HepG2 (cell line): ENCODE data around the gene SLC29A1. TPM values are rescaled to one million over a fixed set of nuclear protein-coding genes. Genes with fewer than 3 reads are reported as not detected.

Source experiments
- CEBPG ChIP-seq: IDR thresholded peaks from 2 replicates; pipeline ENCODE4 v1.6.1; 2016
- ETV6 ChIP-seq: sonication (generic); formaldehyde crosslinking; conservative IDR thresholded peaks from 2 replicates; pipeline ENCODE4 v1.4.0; 2020; ENCODE audit warnings: missing genetic modification reagents
- EZH2 ChIP-seq: conservative IDR thresholded peaks from 2 replicates; pipeline ENCODE4 v1.6.1; 2012; ENCODE audit warnings: mild to moderate bottlenecking, low read depth, low read length, moderate library complexity
- FOXA1 ChIP-seq, 2 experiments: fragments of 450-650 bp in 1 of 2; sonication (generic) in 1 of 2; formaldehyde crosslinking in 1 of 2; IDR thresholded peaks; 2 replicates each; pipeline versions ENCODE4 v1.4.0 to v1.6.1; 2016 to 2020; ENCODE audit warnings: missing genetic modification reagents in 1 of 2
- HIVEP1 ChIP-seq: sonication (generic); formaldehyde crosslinking; IDR thresholded peaks from 2 replicates; pipeline ENCODE4 v1.4.0; 2020; ENCODE audit warnings: mild to moderate bottlenecking, missing genetic modification reagents
- HMGXB4 ChIP-seq, 2 experiments: sonication (generic) in 1 of 2; formaldehyde crosslinking in 1 of 2; IDR thresholded peaks; 2 replicates each; pipeline versions ENCODE4 v1.4.0 to v1.6.1; 2018 to 2020; ENCODE audit warnings: missing genetic modification reagents in 2 of 2, borderline replicate concordance in 1 of 2, low read depth in 1 of 2, mild to moderate bottlenecking in 1 of 2, missing biosample characterization in 1 of 2
- IKZF1 ChIP-seq: fragments of 450-650 bp; IDR thresholded peaks from 2 replicates; pipeline ENCODE4 v1.7.1; 2016
- IKZF5 ChIP-seq: IDR thresholded peaks from 2 replicates; pipeline ENCODE4 v1.6.1; 2018; ENCODE audit warnings: missing genetic modification reagents, mild to moderate bottlenecking, missing compliant biosample characterization
- MZF1 ChIP-seq: sonication (generic); formaldehyde crosslinking; IDR thresholded peaks from 2 replicates; pipeline ENCODE4 v1.8.1; 2023; ENCODE audit warnings: mild to moderate bottlenecking, missing genetic modification reagents, borderline replicate concordance
- NPAS2 ChIP-seq: sonication (generic); formaldehyde crosslinking; IDR thresholded peaks from 2 replicates; pipeline ENCODE4 v1.8.0; 2022; ENCODE audit warnings: mild to moderate bottlenecking, missing genetic modification reagents, borderline replicate concordance
- NR3C1 ChIP-seq: sonication (generic); formaldehyde crosslinking; IDR thresholded peaks from 2 replicates; pipeline ENCODE4 v1.4.0; 2020; ENCODE audit warnings: missing genetic modification reagents
- SIX4 ChIP-seq: sonication (generic); formaldehyde crosslinking; IDR thresholded peaks from 2 replicates; pipeline ENCODE4 v1.4.0; 2020; ENCODE audit warnings: missing genetic modification reagents
- TCF12 ChIP-seq, 2 experiments: fragments of 450-650 bp in 1 of 2; sonication (generic) in 1 of 2; formaldehyde crosslinking in 1 of 2; IDR thresholded peaks; 2 replicates each; pipeline versions ENCODE4 v1.6.1 to v1.8.0; 2017 to 2022; ENCODE audit warnings: antibody characterized with exemption in 1 of 2, mild to moderate bottlenecking in 1 of 2, missing genetic modification reagents in 1 of 2, moderate library complexity in 1 of 2
- ZBED4 ChIP-seq: sonication (generic); formaldehyde crosslinking; IDR thresholded peaks from 2 replicates; pipeline ENCODE4 v1.4.0; 2020; ENCODE audit warnings: missing genetic modification reagents, borderline replicate concordance
- ZBTB2 ChIP-seq: sonication (generic); formaldehyde crosslinking; IDR thresholded peaks from 2 replicates; pipeline ENCODE4 v1.8.0; 2022; ENCODE audit warnings: low read depth, missing genetic modification reagents
- ZC3H13 ChIP-seq: sonication (generic); formaldehyde crosslinking; IDR thresholded peaks from 2 replicates; pipeline ENCODE4 v1.8.1; 2023; ENCODE audit warnings: mild to moderate bottlenecking, missing genetic modification reagents, moderate library complexity
- ZFP41 ChIP-seq: sonication (generic); formaldehyde crosslinking; IDR thresholded peaks from 2 replicates; pipeline ENCODE4 v1.4.0; 2020; ENCODE audit warnings: mild to moderate bottlenecking, missing genetic modification reagents, borderline replicate concordance
- polyA plus RNA-seq, 8 experiments: library from polyadenylated mRNA; depleted of rRNA in 3 of 8; stranded (reverse) in 7 of 8; unstranded in 1 of 8; fragments of >200 nt; fragmentation: Illumina TruSeq in 4 of 8; extraction: Trizol in 4 of 8; gene quantifications; 2 replicates each; pipeline versions ENCODE4 v1.2.1 to v1.2.3, GENCODE V29; 2011 to 2016; ENCODE audit warnings: low read depth in 4 of 8, missing spikeins in 1 of 8, mixed read lengths in 1 of 8; ENCODE audit not compliant: insufficient read depth in 1 of 8
- total RNA-seq, 5 experiments: library from RNA; depleted of rRNA; stranded (reverse); fragments of >200 nt; fragmentation: Illumina TruSeq; extraction: Trizol; gene quantifications; 2 replicates each; pipeline ENCODE4 v1.2.3, GENCODE V29; 2016; ENCODE audit warnings: low read depth in 1 of 5

SLC29A1 gene
- total and polyA plus RNA-seq, 2 of the 13 experiments (the other 11 are each of a cell fraction or from before 2014, with no cell fraction given): 43.2 to 106 TPM

GRCh38 chr6:44246663-44247337, 23.4 kb downstream of the SLC29A1 start, which contains the start of gene HSP90AB1 (continued):
- TF ChIP-seq ZC3H13 (CRISPR knock-in tag) (no peak), ETV6 (CRISPR knock-in tag) (0 out of 2 replicates have a peak, but pooled peaks have one; percentile 68), SIX4 (CRISPR knock-in tag) (peak; percentile 48; the same call in 1 of the 2 replicates), IKZF5 (CRISPR knock-in tag) (no peak; the same call in 1 of the 2 replicates), FOXA1 (IDR thresholded peaks at IDR 0.05) (no peak), FOXA1 (CRISPR knock-in tag; IDR thresholded peaks at IDR 0.05) (peak; percentile 64), HIVEP1 (CRISPR knock-in tag) (0 out of 2 replicates have a peak, but pooled peaks have one; percentile 4), MZF1 (CRISPR knock-in tag) (no peak), ZBTB2 (CRISPR knock-in tag) (peak; percentile 10; the same call in 1 of the 2 replicates), ZBED4 (CRISPR knock-in tag) (peak; percentile 51; the same call in 1 of the 2 replicates), NPAS2 (CRISPR knock-in tag) (no peak), CEBPG (CRISPR knock-in tag) (0 out of 2 replicates have a peak, but pooled peaks have one; percentile 26), NR3C1 (CRISPR knock-in tag) (no peak), EZH2 (no peak), IKZF1 (no peak), ZFP41 (CRISPR knock-in tag) (0 out of 2 replicates have a peak, but pooled peaks have one; percentile 60), TCF12 (IDR thresholded peaks at IDR 0.05) (no peak), TCF12 (CRISPR knock-in tag; IDR thresholded peaks at IDR 0.05) (no peak), HMGXB4 (CRISPR knock-in tag; IDR thresholded peaks at IDR 0.05; ENCODE audit: borderline replicate concordance in 1 of 2, low read depth in 1 of 2) (peak in 1 of 2 experiments; percentile 93)
